ENCODE results near the gene PCDHGB7. TPM values are rescaled to one million over a fixed set of nuclear protein-coding genes. Genes with fewer than 3 reads are reported as not detected.

Gene PCDHGB7
- total RNA-seq (ENCODE audit: unreplicated experiment): 45.2 TPM
- long read RNA-seq, partial matches to known transcripts: 0 of 1 reads
- long read RNA-seq, other reads (novel, unspliced or antisense): 0 of 1 reads

DNA sequence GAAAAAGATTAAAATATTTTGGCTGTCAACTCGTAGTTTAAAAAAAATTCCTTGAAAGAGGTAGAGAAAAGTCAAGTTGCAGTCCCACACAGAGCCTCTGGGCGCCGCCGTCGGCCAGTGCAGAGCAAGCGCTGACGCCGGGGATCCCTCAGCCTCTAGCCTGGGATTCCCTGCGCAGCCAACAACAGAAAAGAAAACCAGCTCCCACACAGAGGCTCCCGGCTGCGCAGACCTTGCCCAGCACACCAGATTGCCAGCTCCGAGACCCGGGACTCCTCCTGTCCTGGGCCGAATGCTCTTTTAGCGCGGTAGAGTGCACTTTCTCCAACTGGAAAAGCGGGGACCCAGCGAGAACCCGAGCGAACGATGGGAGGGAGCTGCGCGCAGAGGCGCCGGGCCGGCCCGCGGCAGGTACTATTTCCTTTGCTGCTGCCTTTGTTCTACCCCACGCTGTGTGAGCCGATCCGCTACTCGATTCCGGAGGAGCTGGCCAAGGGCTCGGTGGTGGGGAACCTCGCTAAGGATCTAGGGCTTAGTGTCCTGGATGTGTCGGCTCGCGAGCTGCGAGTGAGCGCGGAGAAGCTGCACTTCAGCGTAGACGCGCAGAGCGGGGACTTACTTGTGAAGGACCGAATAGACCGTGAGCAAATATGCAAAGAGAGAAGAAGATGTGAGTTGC, at the start of gene PCDHGB7:
Gene PCDHGB7 (plus strand): TSS at position 184 of the 679 bp plus-strand sequence. CDS start 183 bp downstream, at position 367.
- peaks cover 80% of the 10 kb centered on the region for H3K36me3 Mint-ChIP-seq (ENCODE audit: low read depth, unreplicated experiment)
- peaks cover 38% of the 10 kb centered on the region for H3K4me1 Mint-ChIP-seq (ENCODE audit: unreplicated experiment)
- peaks cover 27% of the 10 kb centered on the region for H3K27me3 Mint-ChIP-seq (ENCODE audit: unreplicated experiment)
- H3K9me3 Mint-ChIP-seq (ENCODE audit: unreplicated experiment): peaks cover 49% of the 10 kb centered on the region
- H3K4me3 Mint-ChIP-seq (ENCODE audit: unreplicated experiment): peak within 1 kb of the TSS; percentile 97
- peak within 1 kb of the TSS; percentile 94 for H3K27ac Mint-ChIP-seq (ENCODE audit: unreplicated experiment)
- TF ChIP-seq, protein P1, sequence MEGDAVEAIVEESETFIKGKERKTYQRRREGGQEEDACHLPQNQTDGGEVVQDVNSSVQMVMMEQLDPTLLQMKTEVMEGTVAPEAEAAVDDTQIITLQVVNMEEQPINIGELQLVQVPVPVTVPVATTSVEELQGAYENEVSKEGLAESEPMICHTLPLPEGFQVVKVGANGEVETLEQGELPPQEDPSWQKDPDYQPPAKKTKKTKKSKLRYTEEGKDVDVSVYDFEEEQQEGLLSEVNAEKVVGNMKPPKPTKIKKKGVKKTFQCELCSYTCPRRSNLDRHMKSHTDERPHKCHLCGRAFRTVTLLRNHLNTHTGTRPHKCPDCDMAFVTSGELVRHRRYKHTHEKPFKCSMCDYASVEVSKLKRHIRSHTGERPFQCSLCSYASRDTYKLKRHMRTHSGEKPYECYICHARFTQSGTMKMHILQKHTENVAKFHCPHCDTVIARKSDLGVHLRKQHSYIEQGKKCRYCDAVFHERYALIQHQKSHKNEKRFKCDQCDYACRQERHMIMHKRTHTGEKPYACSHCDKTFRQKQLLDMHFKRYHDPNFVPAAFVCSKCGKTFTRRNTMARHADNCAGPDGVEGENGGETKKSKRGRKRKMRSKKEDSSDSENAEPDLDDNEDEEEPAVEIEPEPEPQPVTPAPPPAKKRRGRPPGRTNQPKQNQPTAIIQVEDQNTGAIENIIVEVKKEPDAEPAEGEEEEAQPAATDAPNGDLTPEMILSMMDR (IDR thresholded peaks at IDR 0.05; ENCODE audit: unreplicated experiment): peak; percentile 76
- DNase-seq (ENCODE audit: low spot score): peak; percentile 81

DNA sequence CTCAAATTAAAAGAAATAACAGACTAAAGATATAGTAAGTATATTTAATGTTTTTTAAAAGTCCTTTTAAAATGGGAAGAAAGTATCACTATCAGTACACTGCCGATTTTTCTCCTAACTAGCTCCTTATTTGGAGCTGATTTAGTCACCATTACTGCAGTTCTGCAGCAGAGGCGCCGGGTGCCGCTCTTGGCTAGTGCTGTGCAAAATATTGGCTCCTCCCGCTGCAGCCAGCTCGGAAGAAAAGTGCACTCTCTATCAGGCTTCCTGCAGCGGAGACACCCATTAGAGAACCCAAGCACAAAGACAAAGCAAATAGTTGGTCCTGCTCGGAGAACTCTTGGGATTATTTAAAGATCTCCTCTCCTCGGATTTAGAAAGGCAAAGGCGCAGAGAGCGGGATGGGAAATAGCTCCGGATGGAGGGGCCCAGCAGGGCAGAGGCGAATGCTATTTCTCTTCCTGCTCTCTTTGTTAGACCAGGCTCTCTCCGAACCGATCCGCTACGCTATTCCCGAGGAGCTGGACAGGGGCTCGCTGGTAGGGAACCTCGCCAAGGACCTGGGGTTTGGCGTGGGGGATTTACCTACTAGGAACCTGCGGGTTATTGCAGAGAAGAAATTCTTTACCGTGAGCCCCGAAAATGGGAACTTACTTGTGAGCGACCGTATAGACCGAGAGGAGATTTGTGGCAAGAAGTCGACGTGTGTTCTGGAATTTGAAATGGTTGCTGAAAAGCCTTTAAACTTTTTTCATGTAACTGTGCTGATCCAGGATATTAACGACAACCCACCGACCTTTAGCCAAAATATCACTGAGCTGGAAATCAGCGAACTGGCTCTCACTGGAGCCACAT, 47.3 kb upstream of the PCDHGB7 start, which contains the start of gene PCDHGB3:
Gene PCDHGB3 (plus strand): TSS at position 249 of the 855 bp plus-strand sequence. CDS start 153 bp downstream, at position 402.
- Mint-ChIP-seq H3K4me3 (ENCODE audit: unreplicated experiment) (peak within 1 kb of the TSS; percentile 76), H3K27ac (ENCODE audit: unreplicated experiment) (no peak within 1 kb of the TSS), H3K4me1 (ENCODE audit: unreplicated experiment) (no peaks in the 10 kb centered on the region), H3K9me3 (ENCODE audit: unreplicated experiment) (peaks cover 28% of the 10 kb centered on the region), H3K27me3 (ENCODE audit: unreplicated experiment) (peaks cover 2% of the 10 kb centered on the region), H3K36me3 (ENCODE audit: low read depth, unreplicated experiment) (peaks cover 56% of the 10 kb centered on the region)
- TF ChIP-seq, protein P1 (IDR thresholded peaks at IDR 0.05; ENCODE audit: unreplicated experiment): no peak
- DNase-seq (ENCODE audit: low spot score): no peak

DNA sequence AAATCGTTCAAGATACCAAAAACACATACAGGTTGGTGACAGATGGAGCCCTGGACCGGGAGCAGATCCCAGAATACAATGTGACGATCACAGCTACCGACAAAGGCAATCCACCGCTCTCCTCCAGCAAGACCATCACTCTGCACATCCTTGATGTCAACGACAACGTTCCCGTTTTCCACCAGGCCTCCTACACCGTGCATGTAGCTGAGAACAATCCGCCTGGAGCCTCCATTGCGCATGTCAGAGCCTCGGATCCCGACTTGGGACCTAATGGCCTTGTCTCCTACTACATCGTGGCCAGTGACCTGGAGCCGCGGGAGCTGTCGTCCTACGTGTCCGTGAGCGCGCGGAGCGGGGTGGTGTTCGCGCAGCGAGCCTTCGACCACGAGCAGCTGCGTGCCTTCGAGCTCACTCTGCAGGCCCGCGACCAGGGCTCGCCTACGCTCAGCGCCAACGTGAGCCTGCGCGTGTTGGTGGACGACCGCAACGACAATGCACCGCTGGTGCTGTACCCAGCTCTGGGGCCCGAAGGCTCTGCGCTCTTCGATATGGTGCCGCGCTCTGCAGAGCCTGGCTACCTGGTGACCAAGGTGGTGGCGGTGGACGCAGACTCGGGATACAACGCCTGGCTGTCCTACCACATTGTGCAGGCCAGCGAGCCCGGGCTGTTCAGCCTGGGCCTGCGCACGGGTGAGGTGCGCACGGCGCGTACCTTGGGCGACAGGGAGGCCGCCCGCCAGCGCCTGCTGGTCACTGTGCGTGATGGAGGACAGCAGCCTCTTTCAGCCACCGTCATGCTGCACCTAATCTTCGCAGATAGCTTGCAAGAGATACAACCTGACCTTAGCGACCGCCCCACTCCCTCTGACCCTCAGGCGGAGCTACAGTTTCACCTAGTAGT, 45.7 kb upstream of the PCDHGB7 start:
- no peak for DNase-seq (ENCODE audit: low spot score)
- peaks cover 27% of the 10 kb centered on the region for H3K9me3 Mint-ChIP-seq (ENCODE audit: unreplicated experiment)
- no peaks in the 10 kb centered on the region for H3K4me1 Mint-ChIP-seq (ENCODE audit: unreplicated experiment)
- peaks cover 55% of the 10 kb centered on the region for H3K36me3 Mint-ChIP-seq (ENCODE audit: low read depth, unreplicated experiment)
- H3K27me3 Mint-ChIP-seq (ENCODE audit: unreplicated experiment): peaks cover 2% of the 10 kb centered on the region
- peak overlapping the region; percentile 83 for H3K4me3 Mint-ChIP-seq (ENCODE audit: unreplicated experiment)
- TF ChIP-seq, protein P1 (IDR thresholded peaks at IDR 0.05; ENCODE audit: unreplicated experiment): no peak
- no peak overlapping the region for H3K27ac Mint-ChIP-seq (ENCODE audit: unreplicated experiment)

DNA sequence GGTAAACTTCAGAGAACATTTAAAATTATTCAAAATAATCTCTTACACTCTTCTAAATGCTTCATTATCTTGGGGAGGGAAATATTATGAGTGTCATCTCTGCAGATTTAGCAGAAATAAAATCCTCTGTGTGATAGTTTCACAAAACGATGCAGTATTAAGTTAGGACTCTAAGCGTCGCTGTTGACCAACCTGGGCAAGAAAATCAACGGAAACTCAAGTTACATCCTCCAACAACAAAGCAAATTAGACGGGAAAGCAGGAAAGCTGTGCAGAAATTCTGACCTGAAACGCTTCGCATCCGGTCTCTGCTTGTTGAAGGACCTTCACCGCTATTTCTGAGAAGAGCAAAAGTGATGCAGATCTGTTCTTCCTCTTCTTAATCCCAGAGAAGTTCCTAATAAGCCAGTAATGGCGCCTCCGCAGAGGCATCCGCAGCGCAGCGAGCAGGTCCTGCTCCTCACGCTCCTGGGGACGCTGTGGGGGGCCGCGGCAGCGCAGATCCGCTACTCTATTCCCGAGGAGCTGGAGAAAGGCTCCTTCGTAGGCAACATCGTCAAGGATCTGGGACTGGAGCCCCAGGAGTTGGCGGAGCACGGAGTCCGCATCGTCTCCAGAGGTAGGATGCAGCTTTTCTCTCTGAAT, 43.7 kb upstream of the PCDHGB7 start, which contains the start of gene PCDHGA6:
Gene PCDHGA6 (plus strand): TSS at position 219 of the 645 bp plus-strand sequence. CDS start 193 bp downstream, at position 412.
- H3K4me1 Mint-ChIP-seq (ENCODE audit: unreplicated experiment): no peaks in the 10 kb centered on the region
- H3K9me3 Mint-ChIP-seq (ENCODE audit: unreplicated experiment): peaks cover 27% of the 10 kb centered on the region
- TF ChIP-seq, protein P1 (IDR thresholded peaks at IDR 0.05; ENCODE audit: unreplicated experiment): no peak
- H3K27me3 Mint-ChIP-seq (ENCODE audit: unreplicated experiment): peaks cover 2% of the 10 kb centered on the region
- DNase-seq (ENCODE audit: low spot score): no peak
- no peak within 1 kb of the TSS for H3K27ac Mint-ChIP-seq (ENCODE audit: unreplicated experiment)
- H3K4me3 Mint-ChIP-seq (ENCODE audit: unreplicated experiment): peak within 1 kb of the TSS; percentile 73
- H3K36me3 Mint-ChIP-seq (ENCODE audit: low read depth, unreplicated experiment): peaks cover 62% of the 10 kb centered on the region
